Natural killer cell (primary cell): ENCODE results near the gene MSI2. TPM values are rescaled to one million over a fixed set of nuclear protein-coding genes. Genes with fewer than 3 reads are reported as not detected.

Experiments
- ATAC-seq, 3 donors: fragments of 150-1000 bp in 2 of 3; fragments of 200-7000 bp in 1 of 3; cut with Tn5 transposase; 1 replicate in 1 of 3; 2 replicates in 2 of 3; pipeline ENCODE4 v1.10.0; 2021; ENCODE audit warnings: mild to moderate bottlenecking in 2 of 3, moderate library complexity in 2 of 3
- DNase-seq, 2 donors: peaks; one replicate each; pipeline versions ENCODE4 v3.0.0 to v3.0.0-alpha.2; 2013 to 2021; ENCODE audit warnings: mixed read lengths in 1 of 2
- H3K27ac ChIP-seq: one replicate; pipeline ENCODE4 v1.5.1; 2013; ENCODE audit warnings: mild to moderate bottlenecking, low read length
- H3K27me3 ChIP-seq: one replicate; pipeline ENCODE4 v1.6.1; 2013; ENCODE audit warnings: low read length; ENCODE audit not compliant: control insufficient read depth, insufficient read depth
- H3K36me3 ChIP-seq: one replicate; pipeline ENCODE4 v1.6.1; 2013; ENCODE audit warnings: low read length; ENCODE audit not compliant: control insufficient read depth, insufficient read depth
- H3K4me1 ChIP-seq: one replicate; pipeline ENCODE4 v1.6.1; 2013; ENCODE audit warnings: low read length; ENCODE audit not compliant: control insufficient read depth, insufficient read depth
- H3K4me3 ChIP-seq: one replicate; pipeline ENCODE4 v1.5.1; 2013; ENCODE audit warnings: low read length
- H3K9me3 ChIP-seq: one replicate; pipeline ENCODE4 v1.6.1; 2013; ENCODE audit warnings: low read length; ENCODE audit not compliant: control insufficient read depth, insufficient read depth
- H3K27ac Mint-ChIP-seq, 2 donors: one replicate each; pipeline ENCODE4 v1.8.0; 2022; ENCODE audit warnings: mild to moderate bottlenecking in 2 of 2, mixed read lengths in 2 of 2, moderate library complexity in 1 of 2
- H3K27me3 Mint-ChIP-seq, 2 donors: one replicate each; pipeline ENCODE4 v1.8.0; 2022; ENCODE audit warnings: low read depth in 2 of 2, mixed read lengths in 2 of 2
- H3K36me3 Mint-ChIP-seq: one replicate; pipeline ENCODE4 v1.8.0; 2022; ENCODE audit warnings: mixed read lengths
- H3K4me1 Mint-ChIP-seq, 2 donors: one replicate each; pipeline ENCODE4 v1.8.0; 2022; ENCODE audit warnings: mixed read lengths in 2 of 2
- H3K4me3 Mint-ChIP-seq: one replicate; pipeline ENCODE4 v1.8.0; 2022; ENCODE audit warnings: mild to moderate bottlenecking, moderate library complexity, mixed read lengths
- H3K9me3 Mint-ChIP-seq, 2 donors: one replicate each; pipeline ENCODE4 v1.8.0; 2022; ENCODE audit warnings: mixed read lengths in 2 of 2
- CTCF ChIP-seq: fragments of 200-600 bp; IDR thresholded peaks from one replicate; pipeline ENCODE4 v1.8.0; 2022; ENCODE audit warnings: antibody characterized with exemption
- WGBS: methylation state at CpG from one replicate; pipeline ENCODE4 v1.1.7; 2013; ENCODE audit warnings: missing lambda C conversion rate; ENCODE audit not compliant: insufficient coverage; 5-methylcytosine and 5-hydroxymethylcytosine counted together
- intact Hi-C: fragments of 100-400 bp; cut with micrococcal nuclease; formaldehyde crosslinking; loops from one replicate; pipeline ENCODE4 v1.14.2; 2022
- total RNA-seq, 4 donors: library from RNA; stranded (reverse); fragments of 120-200 nt in 1 of 4; gene quantifications; one replicate each; pipeline versions ENCODE4 v1.2.3 to v1.2.4, GENCODE V29; 2013 to 2022

Gene MSI2
- total RNA-seq, 3 donors from 2014 or later (not counting 1 experiment from before 2014, with no cell fraction given) = 95.5 to 145 (median 96.8) TPM

GRCh38 chr17:57302690-57303465, 46.6 kb downstream of the MSI2 start:
- no peaks in the 10 kb centered on the region for H3K27me3 Mint-ChIP-seq
- no peak for DNase-seq
- Histone ChIP-seq H3K36me3 (no peaks in the 10 kb centered on the region), H3K4me1 (no peaks in the 10 kb centered on the region), H3K27me3 (no peaks in the 10 kb centered on the region), H3K27ac (no peak overlapping the region), H3K4me3 (no peak overlapping the region), H3K9me3 (no peaks in the 10 kb centered on the region)
- H3K36me3 Mint-ChIP-seq = peaks cover 11% of the 10 kb centered on the region
- H3K27ac Mint-ChIP-seq = peak overlapping the region in 1 of 2 donors; percentile 35
- no peak overlapping the region for H3K4me3 Mint-ChIP-seq
- H3K4me1 Mint-ChIP-seq = peaks cover 19 to 36% of the 10 kb centered on the region in 2 donors
- intact Hi-C loops = no loop called here
- 76% methylated on average over 9 of the region's 10 CpGs for whole genome bisulfite sequencing
- no peak for TF ChIP-seq CTCF
- no peaks in the 10 kb centered on the region for H3K9me3 Mint-ChIP-seq
- no peak for ATAC-seq

GRCh38 chr17:57305144-57305728, 48.9 kb downstream of the MSI2 start:
- 96% methylated on average over 13 of the region's 13 CpGs for WGBS
- Histone ChIP-seq H3K27ac (no peak overlapping the region), H3K9me3 (no peaks in the 10 kb centered on the region), H3K4me3 (no peak overlapping the region), H3K36me3 (no peaks in the 10 kb centered on the region), H3K27me3 (no peaks in the 10 kb centered on the region), H3K4me1 (no peaks in the 10 kb centered on the region)
- Mint-ChIP-seq H3K9me3 (no peaks in the 10 kb centered on the region), H3K27me3 (no peaks in the 10 kb centered on the region), H3K4me3 (no peak overlapping the region), H3K4me1 (peaks cover 23 to 51% of the 10 kb centered on the region in 2 donors), H3K36me3 (peaks cover 5% of the 10 kb centered on the region), H3K27ac (peak overlapping the region in 1 of 2 donors; percentile 16)
- ATAC-seq = no peak
- DNase-seq = no peak
- no peak for TF ChIP-seq CTCF
- intact Hi-C loops = no loop called here

- H3K27me3 Mint-ChIP-seq = no peaks in the 10 kb centered on the region
- no peak overlapping the region for H3K4me3 Mint-ChIP-seq
Observed at GRCh38 chr17:57305908-57306504, 49.7 kb downstream of the MSI2 start.

More at GRCh38 chr17:57305908-57306504, 49.7 kb downstream of the MSI2 start:
- Histone ChIP-seq H3K9me3 (no peaks in the 10 kb centered on the region), H3K27ac (no peak overlapping the region), H3K4me3 (no peak overlapping the region), H3K4me1 (no peaks in the 10 kb centered on the region), H3K27me3 (no peaks in the 10 kb centered on the region), H3K36me3 (no peaks in the 10 kb centered on the region)
- TF ChIP-seq CTCF = no peak
- no peak for ATAC-seq
- Mint-ChIP-seq H3K27ac (no peak overlapping the region), H3K36me3 (no peaks in the 10 kb centered on the region), H3K9me3 (no peaks in the 10 kb centered on the region), H3K4me1 (peaks cover 25 to 46% of the 10 kb centered on the region in 2 donors)
- intact Hi-C loops = no loop called here
- no peak for DNase-seq
- WGBS = 64% methylated on average over 4 of the region's 5 CpGs
